Measurements from ENCODE around the gene CCL20.

GRCh38 chr2:227834916-227835650, 21.4 kb downstream of the CCL20 start:
- no peak for TF ChIP-seq TAF1 (IDR thresholded peaks at IDR 0.05; ENCODE audit: low read depth)
- no peak for TF ChIP-seq REST (IDR thresholded peaks at IDR 0.05; ENCODE audit: low read depth)
- no peak for TF ChIP-seq RAD21 (IDR thresholded peaks at IDR 0.05; ENCODE audit: low read depth)
- no peak for TF ChIP-seq YY1 (IDR thresholded peaks at IDR 0.05; ENCODE audit: low read depth)
- no peak for TF ChIP-seq FOXM1 (IDR thresholded peaks at IDR 0.05; ENCODE audit: borderline replicate concordance, low read depth)
- no peak for TF ChIP-seq EP300 (IDR thresholded peaks at IDR 0.05; ENCODE audit: borderline replicate concordance)
- TF ChIP-seq MAX (IDR thresholded peaks at IDR 0.05): no peak
- TF ChIP-seq CEBPB (IDR thresholded peaks at IDR 0.05): no peak
- TF ChIP-seq NFIC (IDR thresholded peaks at IDR 0.05): no peak
- no peak for TF ChIP-seq CREB1 (IDR thresholded peaks at IDR 0.05; ENCODE audit: low read depth)
- no peak for TF ChIP-seq EGR1 (IDR thresholded peaks at IDR 0.05)
- TF ChIP-seq TEAD4 (IDR thresholded peaks at IDR 0.05): no peak
